HFFc6 (cell line): ENCODE data around the gene TSC2. TPM values are rescaled to one million over a fixed set of nuclear protein-coding genes. Genes with fewer than 3 reads are reported as not detected.

Source experiments
- DNase-seq: peaks from one replicate; pipeline ENCODE4 v3.0.0-alpha.2; 2018
- H3K27ac Mint-ChIP-seq: 2 replicates; pipeline ENCODE4 v1.8.0; 2020; ENCODE audit warnings: mild to moderate bottlenecking, mixed read lengths
- H3K27me3 Mint-ChIP-seq: 2 replicates; pipeline ENCODE4 v1.8.0; 2021; ENCODE audit warnings: mild to moderate bottlenecking, moderate library complexity, mixed read lengths; ENCODE audit not compliant: insufficient read depth
- H3K36me3 Mint-ChIP-seq: 2 replicates; pipeline ENCODE4 v1.8.0; 2021; ENCODE audit warnings: low read depth, mixed read lengths
- H3K4me1 Mint-ChIP-seq: 2 replicates; pipeline ENCODE4 v1.8.0; 2020; ENCODE audit warnings: low read depth, mixed read lengths
- H3K4me3 Mint-ChIP-seq: 2 replicates; pipeline ENCODE4 v1.8.0; 2020; ENCODE audit warnings: mild to moderate bottlenecking, moderate library complexity, mixed read lengths
- H3K9me3 Mint-ChIP-seq: 2 replicates; pipeline ENCODE4 v1.8.0; 2020; ENCODE audit warnings: mild to moderate bottlenecking, mixed read lengths
- total RNA-seq, 6 experiments: library from RNA; stranded (reverse); fragmentation: NEBNext Ultra II Directional; extraction: Animal tissue kit (Norgen Biotek cat#: 25700); gene quantifications; 2 replicates in 1 of 6; 3 replicates in 5 of 6; pipeline ENCODE4 v1.2.3, GENCODE V29; 2021
- TF ChIP-seq, protein P1 (sequence below): fragments of 200-600 bp; sonication (generic); IDR thresholded peaks from 2 replicates; pipeline ENCODE4 v1.5.0; 2021; ENCODE audit warnings: antibody characterized with exemption, mild to moderate bottlenecking

Gene TSC2
- total RNA-seq, 6 experiments from 2014 or later: 72.0 to 88.3 (median 83.2) TPM

GRCh38 chr16:2001035-2001434 lies 46.8 kb upstream of the TSC2 start:
- no peak overlapping the region for H3K27ac Mint-ChIP-seq
- TF ChIP-seq, protein P1, sequence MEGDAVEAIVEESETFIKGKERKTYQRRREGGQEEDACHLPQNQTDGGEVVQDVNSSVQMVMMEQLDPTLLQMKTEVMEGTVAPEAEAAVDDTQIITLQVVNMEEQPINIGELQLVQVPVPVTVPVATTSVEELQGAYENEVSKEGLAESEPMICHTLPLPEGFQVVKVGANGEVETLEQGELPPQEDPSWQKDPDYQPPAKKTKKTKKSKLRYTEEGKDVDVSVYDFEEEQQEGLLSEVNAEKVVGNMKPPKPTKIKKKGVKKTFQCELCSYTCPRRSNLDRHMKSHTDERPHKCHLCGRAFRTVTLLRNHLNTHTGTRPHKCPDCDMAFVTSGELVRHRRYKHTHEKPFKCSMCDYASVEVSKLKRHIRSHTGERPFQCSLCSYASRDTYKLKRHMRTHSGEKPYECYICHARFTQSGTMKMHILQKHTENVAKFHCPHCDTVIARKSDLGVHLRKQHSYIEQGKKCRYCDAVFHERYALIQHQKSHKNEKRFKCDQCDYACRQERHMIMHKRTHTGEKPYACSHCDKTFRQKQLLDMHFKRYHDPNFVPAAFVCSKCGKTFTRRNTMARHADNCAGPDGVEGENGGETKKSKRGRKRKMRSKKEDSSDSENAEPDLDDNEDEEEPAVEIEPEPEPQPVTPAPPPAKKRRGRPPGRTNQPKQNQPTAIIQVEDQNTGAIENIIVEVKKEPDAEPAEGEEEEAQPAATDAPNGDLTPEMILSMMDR: no peak
- no peak overlapping the region for H3K4me3 Mint-ChIP-seq
- H3K36me3 Mint-ChIP-seq: peaks cover 5% of the 10 kb centered on the region; the same call in 1 of the 2 replicates
- DNase-seq: no peak
- no peaks in the 10 kb centered on the region for H3K27me3 Mint-ChIP-seq
- H3K4me1 Mint-ChIP-seq: peaks cover 14% of the 10 kb centered on the region; the same call in 1 of the 2 replicates
- H3K9me3 Mint-ChIP-seq: no peaks in the 10 kb centered on the region

- Mint-ChIP-seq H3K27ac (no peak overlapping the region), H3K4me3 (no peak overlapping the region), H3K36me3 (peaks cover 5% of the 10 kb centered on the region; the same call in 1 of the 2 replicates), H3K9me3 (no peaks in the 10 kb centered on the region), H3K27me3 (no peaks in the 10 kb centered on the region), H3K4me1 (peaks cover 14% of the 10 kb centered on the region; the same call in 1 of the 2 replicates)
- DNase-seq: no peak
- TF ChIP-seq, protein P1: no peak
Observed at GRCh38 chr16:2001456-2002355, 46.1 kb upstream of the TSC2 start.

DNA sequence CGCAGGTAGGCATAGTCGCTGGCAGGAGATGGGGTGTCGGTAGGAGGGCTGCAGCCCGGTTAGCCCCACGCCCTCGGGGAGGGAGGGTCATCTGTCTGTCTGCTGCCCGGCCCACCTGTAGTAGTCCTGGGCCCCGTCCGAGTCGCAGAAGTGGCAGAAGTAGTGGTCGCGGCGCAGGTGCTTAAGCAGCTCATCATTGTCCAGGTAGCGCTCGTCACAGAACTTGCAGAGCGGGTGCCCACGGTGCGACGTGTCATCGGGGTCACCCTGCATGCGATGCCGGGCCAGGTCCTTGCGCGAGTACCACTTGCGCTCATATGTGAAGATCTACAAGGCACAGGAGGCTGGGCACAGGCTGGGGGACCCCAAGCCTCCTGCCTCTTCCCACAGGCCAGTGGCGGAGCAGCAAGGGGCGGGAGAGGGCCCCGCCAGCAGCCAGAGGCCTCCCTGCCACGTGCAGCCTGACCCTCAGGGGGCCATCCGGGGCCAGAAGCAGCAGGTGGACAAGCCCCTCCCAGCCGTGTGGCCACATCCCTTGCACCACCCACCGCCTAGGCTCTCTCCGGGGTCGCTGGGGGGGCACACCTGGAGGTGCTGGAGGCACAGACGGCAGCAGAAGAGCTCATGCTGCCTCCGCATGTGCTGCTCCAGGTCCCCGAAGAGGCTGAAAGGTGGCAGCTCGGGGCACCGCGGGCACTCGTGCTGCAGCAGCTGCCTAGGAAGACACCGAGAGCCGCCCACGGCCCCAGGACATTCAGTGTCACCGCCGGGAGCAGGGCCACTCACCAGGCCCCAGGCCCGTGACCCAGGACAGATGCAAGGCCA lies 45.2 kb upstream of the TSC2 start:
- H3K27me3 Mint-ChIP-seq: no peaks in the 10 kb centered on the region

GRCh38 chr16:2003231-2003826 lies 44.5 kb upstream of the TSC2 start:
- no peak for DNase-seq
- H3K9me3 Mint-ChIP-seq: no peaks in the 10 kb centered on the region
- TF ChIP-seq, protein P1: no peak
- no peak overlapping the region for H3K27ac Mint-ChIP-seq
- H3K27me3 Mint-ChIP-seq: no peaks in the 10 kb centered on the region
- peaks cover 2% of the 10 kb centered on the region; the same call in 1 of the 2 replicates for H3K36me3 Mint-ChIP-seq
- H3K4me1 Mint-ChIP-seq: peaks cover 15% of the 10 kb centered on the region
- H3K4me3 Mint-ChIP-seq: no peak overlapping the region

More for the DNA sequence above, 45.2 kb upstream of the TSC2 start:
- H3K36me3 Mint-ChIP-seq: peaks cover 5% of the 10 kb centered on the region; the same call in 1 of the 2 replicates
- TF ChIP-seq, protein P1: no peak
- H3K4me1 Mint-ChIP-seq: peaks cover 13% of the 10 kb centered on the region
- DNase-seq: no peak
- H3K27ac Mint-ChIP-seq: no peak overlapping the region
- H3K4me3 Mint-ChIP-seq: no peak overlapping the region
- no peaks in the 10 kb centered on the region for H3K9me3 Mint-ChIP-seq
